ENCODE results near the gene TUFT1. TPM values are rescaled to one million over a fixed set of nuclear protein-coding genes. Genes with fewer than 3 reads are reported as not detected.
"Not testable (repeated sequence)": the region's sequence is repeated elsewhere in the genome, so short reads cannot be mapped to it uniquely, and the experiment has no call there.

Gene TUFT1
- total RNA-seq, 1 donor from 2014 or later = 1.6 TPM

DNA sequence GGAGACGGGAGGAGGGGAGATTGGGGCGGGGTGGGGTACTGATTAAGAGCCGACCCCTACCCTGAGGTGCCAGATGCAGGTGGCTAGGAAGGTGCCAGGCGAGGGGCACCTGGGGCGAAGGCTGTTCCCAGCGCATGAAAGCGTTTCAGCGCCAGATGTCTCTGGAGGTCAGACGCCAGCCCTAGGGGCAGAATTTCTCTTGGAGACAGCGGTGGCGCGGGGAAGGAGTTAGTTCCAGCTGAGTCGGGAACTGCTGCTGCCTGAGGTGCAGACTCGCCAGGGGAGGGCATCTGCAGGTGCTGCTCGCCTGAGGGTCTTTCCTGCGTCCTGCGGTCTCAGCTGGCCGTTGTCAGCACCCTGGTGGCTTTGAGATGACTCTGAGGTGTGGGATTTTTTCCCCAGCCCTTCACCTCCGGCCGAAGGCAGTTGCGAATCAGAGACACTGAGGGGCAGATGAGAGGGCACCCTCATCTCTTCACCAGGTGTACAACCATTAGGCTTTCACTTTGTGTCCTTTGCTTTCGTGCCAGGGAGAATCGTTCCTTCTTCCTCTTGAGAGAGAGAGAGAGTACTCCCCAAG lies 28.4 kb upstream of the TUFT1 start:
- intact Hi-C loops (cut with micrococcal nuclease) = loop anchor here (2.0 kb wide), 1 partner anchor 29 kb away; the partner anchor contains the start of gene TUFT1

DNA sequence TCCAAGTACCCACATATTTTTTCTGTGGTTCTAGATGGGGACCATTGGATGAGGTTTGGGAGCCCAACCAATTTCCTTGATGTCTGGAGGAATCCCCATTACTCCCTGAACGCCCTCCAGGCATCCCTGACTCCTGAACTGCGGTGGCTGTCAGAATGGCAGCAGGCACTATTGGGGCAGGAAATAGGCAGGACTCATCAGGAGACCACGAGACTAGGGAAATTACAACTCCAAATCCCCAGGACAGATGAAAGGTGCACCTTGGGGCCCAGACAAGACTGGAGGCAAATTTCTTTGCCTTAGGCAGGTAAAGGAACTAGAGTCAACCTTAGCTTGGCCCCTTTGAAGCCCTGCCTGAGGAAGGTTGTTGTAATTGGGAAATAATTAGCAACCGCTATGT lies 27.8 kb upstream of the TUFT1 start:
- intact Hi-C loops (cut with micrococcal nuclease) = no loop called here

- intact Hi-C loops (cut with micrococcal nuclease) = no loop called here
Measured at GRCh38 chr1:151512801-151513625, 27.1 kb upstream of the TUFT1 start.

DNA sequence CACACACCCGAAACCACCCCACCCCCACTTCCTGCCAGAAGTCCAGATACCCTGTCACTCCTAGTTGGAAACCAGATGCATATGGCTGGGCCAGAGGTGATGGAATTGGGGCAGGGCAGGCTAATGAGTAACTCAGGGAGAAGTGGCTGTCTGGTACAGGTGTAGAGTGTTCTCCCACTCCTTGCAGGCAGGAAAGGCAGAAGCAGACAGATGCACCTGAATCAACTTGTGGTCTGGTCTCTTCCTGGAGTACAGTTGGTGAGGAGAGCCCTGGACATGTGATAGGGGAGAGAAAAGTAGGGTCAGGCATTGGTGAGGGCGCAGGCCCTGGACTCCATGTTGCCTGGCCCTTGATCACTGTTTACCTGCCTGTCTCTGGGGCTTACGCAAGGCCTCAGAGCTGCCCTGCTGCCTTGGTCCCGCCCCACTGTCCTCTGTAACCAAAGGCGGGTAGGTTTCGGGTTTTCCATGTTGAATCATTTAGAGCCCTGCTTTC lies 26.4 kb upstream of the TUFT1 start:
- intact Hi-C loops (cut with micrococcal nuclease) = no loop called here

DNA sequence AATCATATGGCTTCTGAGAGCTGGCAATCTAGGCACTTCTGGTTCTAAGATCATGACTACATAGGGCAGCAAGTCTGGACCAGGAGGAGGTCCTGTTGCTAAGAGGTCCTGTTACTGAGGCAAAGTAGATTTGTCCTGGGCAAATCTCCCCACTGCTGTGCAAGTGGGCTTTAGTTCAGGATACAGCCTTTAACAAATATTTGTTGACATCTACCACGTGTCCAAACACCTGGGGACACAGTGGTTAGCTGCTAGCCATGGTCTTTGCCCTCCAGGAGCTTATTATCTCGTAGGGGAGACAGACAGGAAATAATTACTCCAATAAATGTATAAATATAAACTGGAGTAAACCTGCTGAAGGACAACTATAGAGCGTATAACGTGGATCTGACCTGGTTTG lies 25.7 kb upstream of the TUFT1 start:
- intact Hi-C loops (cut with micrococcal nuclease) = no loop called here

DNA sequence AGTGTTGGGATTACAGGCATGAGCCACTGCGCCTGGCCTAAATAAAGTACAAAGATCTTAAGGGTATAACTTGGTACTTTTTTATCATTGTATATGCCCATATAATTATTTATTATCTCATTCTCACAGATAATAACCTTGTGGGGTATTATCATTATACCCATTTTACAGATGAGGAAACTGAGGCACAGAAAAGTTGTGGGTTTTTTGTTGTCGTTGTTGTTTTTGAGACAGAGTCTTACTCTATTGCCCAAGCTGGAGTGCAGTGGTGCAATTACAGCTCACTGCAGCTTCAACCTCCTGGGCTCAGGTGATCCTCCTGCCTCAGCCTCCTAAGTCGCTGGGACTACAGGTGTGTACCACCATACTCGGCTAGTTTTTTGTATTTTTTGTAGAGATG lies 24.8 kb upstream of the TUFT1 start:
- intact Hi-C loops (cut with micrococcal nuclease) = no loop called here

GRCh38 chr1:151516031-151516511 lies 24.0 kb upstream of the TUFT1 start:
- intact Hi-C loops (cut with micrococcal nuclease) = no loop called here

- intact Hi-C loops (cut with micrococcal nuclease) = no loop called here
Measured at GRCh38 chr1:151518431-151518830, 21.7 kb upstream of the TUFT1 start.

DNA sequence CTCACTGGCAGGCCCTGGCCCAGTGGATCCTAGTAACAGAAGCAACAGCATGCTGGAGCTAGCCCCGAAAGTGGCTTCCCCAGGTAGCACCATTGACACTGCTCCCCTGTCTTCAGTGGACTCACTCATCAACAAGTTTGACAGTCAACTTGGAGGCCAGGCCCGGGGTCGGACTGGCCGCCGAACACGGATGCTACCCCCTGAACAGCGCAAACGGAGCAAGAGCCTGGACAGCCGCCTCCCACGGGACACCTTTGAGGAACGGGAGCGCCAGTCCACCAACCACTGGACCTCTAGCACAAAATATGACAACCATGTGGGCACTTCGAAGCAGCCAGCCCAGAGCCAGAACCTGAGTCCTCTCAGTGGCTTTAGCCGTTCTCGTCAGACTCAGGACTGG lies 21.2 kb upstream of the TUFT1 start:
- intact Hi-C loops (cut with micrococcal nuclease) = no loop called here

GRCh38 chr1:151519667-151520066 lies 20.4 kb upstream of the TUFT1 start:
- intact Hi-C loops (cut with micrococcal nuclease) = no loop called here

DNA sequence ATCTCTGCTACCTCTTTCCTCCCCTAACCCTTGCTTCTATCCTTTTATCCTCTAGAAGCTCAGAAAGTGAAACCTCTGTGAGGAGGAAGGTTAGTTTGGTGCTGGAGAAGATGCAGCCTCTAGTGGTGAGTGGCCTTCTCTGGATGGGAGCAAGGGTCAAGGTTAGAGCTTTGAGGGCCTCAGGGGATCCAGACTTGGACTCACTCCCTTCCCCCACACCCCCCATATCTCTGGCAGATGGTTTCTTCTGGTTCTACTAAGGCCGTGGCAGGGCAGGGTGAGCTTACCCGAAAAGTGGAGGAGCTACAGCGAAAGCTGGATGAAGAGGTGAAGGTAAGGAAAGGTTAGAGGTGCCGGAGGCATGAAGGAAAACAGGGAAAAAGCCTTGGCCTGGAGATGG lies 19.8 kb upstream of the TUFT1 start:
- intact Hi-C loops (cut with micrococcal nuclease) = no loop called here

GRCh38 chr1:151522427-151522826 lies 17.7 kb upstream of the TUFT1 start:
- intact Hi-C loops (cut with micrococcal nuclease) = not testable (repeated sequence)

DNA sequence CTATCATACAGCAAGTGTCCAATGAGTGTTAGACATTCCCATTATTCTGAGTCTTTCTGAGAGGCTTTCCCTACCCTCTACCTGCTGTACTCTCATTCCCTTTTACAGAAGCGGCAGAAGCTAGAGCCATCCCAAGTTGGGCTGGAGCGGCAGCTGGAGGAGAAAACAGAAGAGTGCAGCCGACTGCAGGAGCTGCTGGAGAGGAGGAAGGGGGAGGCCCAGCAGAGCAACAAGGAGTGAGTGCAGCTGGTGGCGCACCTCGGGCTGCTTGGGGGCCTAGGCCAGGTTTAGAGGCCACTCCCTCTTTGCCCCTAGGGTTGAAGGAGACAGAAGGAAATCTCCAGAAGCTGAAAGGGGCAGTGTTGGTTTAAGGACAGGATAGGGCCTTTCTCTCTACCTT lies 16.8 kb upstream of the TUFT1 start:
- intact Hi-C loops (cut with micrococcal nuclease) = no loop called here

DNA sequence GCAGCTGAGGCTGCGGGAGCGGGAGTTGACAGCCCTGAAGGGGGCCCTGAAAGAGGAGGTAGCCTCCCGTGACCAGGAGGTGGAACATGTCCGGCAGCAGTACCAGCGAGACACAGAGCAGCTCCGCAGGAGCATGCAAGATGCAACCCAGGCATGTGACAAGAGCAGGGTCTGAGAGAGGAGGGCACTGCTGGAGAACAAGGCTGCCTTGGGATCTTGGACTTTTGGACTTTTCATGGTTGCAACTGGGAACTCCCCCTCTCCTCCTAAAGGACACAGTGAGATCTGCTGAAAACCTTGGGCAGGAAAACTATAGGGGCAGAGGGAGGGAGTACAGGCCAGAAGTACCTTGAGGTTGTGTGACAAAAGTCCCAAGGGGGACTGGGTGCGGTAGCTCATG lies 15.4 kb upstream of the TUFT1 start:
- intact Hi-C loops (cut with micrococcal nuclease) = no loop called here

DNA sequence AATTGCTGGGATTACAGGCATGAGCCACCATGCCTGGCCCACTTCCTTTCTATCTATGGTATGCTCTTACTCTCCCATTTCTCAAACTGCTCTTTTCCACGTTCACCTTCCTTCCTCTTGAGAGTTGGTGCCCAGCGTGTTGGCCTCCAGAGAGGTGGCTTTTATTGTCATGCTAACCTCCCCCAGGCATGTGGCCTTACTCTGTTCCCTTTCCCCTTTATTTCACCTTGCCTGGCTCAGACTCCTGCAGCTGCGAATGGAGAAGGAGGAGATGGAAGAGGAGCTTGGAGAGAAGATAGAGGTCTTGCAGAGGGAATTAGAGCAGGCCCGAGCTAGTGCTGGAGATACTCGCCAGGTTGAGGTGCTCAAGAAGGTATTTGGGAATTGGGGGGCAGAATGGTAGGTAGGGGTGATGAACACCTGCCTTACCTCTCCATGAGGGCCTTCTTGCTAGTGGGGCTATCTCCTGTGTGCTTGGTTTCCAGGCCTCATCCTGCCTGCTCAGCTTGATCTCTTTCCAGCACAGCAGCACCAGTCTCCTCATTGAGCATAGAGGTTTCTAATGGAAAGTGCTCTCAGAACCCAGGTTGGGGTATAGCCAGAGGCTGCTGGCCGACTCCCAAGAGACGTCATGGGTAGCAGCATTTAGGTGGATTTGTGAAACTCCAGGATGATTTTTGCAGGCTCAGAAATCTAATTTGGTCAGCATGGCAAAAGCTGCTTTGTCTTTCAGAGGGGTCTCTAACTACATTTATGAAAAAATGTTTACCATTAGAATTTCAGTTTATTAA lies 13.2 kb upstream of the TUFT1 start:
- intact Hi-C loops (cut with micrococcal nuclease) = no loop called here

GRCh38 chr1:151529211-151529702 lies 10.9 kb upstream of the TUFT1 start:
- intact Hi-C loops (cut with micrococcal nuclease) = no loop called here

GRCh38 chr1:151529781-151530180 lies 10.3 kb upstream of the TUFT1 start:
- intact Hi-C loops (cut with micrococcal nuclease) = loop anchor here (10.0 kb wide), 1 partner anchor 85 kb away; no protein-coding TSS in a partner anchor

DNA sequence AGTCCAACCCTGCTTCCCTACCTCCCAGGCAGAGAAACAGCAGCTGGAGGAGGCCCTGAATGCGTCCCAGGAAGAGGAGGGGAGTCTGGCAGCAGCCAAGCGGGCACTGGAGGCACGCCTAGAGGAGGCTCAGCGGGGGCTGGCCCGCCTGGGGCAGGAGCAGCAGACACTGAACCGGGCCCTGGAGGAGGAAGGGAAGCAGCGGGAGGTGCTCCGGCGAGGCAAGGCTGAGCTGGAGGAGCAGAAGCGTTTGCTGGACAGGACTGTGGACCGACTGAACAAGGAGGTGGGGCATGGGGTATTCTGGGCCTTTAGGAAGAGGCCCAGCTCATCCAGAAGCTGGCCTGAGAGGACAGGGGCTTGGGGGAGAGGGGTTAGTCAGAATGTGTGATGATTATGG lies 9.6 kb upstream of the TUFT1 start:
- intact Hi-C loops (cut with micrococcal nuclease) = loop anchor here (10.0 kb wide), 1 partner anchor 86 kb away; no protein-coding TSS in a partner anchor

GRCh38 chr1:151533870-151534269 lies 6.2 kb upstream of the TUFT1 start:
- intact Hi-C loops (cut with micrococcal nuclease) = loop anchor here (1.0 to 10.0 kb wide), 3 partner anchors 89 to 302 kb away; no protein-coding TSS in a partner anchor

GRCh38 chr1:151534662-151535278 lies 5.3 kb upstream of the TUFT1 start:
- intact Hi-C loops (cut with micrococcal nuclease) = loop anchor here (1.0 to 10.0 kb wide), 3 partner anchors 90 to 302 kb away; no protein-coding TSS in a partner anchor

Data from T-helper 2 cell treated with Interferon-gamma antibody and Interleukin-4, amounts not matched to agents 100 ng/mL and 5 ng/mL, for 36 hours (primary cell).